ENCODE results near the gene PVALB.

The PVALB gene

GRCh38 chr22:36828815-36829214 lies 12.0 kb upstream of the PVALB start:
- DNase-seq (ENCODE audit: low read depth, low spot score): no peak
- no peak overlapping the region for H3K4me3 ChIP-seq (ENCODE audit: low read depth, low read length)
- in situ Hi-C loops (cut with HindIII; ENCODE audit: low sequenced_read_pairs): no loop called here
- no peak for TF ChIP-seq CTCF (IDR thresholded peaks at IDR 0.05; ENCODE audit: low read depth, low read length)

- no peak overlapping the region for H3K4me3 ChIP-seq (ENCODE audit: low read depth, low read length)
- DNase-seq (ENCODE audit: low read depth, low spot score): no peak
- in situ Hi-C loops (cut with HindIII; ENCODE audit: low sequenced_read_pairs): no loop called here
- no peak for TF ChIP-seq CTCF (IDR thresholded peaks at IDR 0.05; ENCODE audit: low read depth, low read length)
Observed at GRCh38 chr22:36826262-36826661, 9.4 kb upstream of the PVALB start.

- no peak overlapping the region for H3K4me3 ChIP-seq (ENCODE audit: low read depth, low read length)
- DNase-seq (ENCODE audit: low read depth, low spot score): no peak
- in situ Hi-C loops (cut with HindIII; ENCODE audit: low sequenced_read_pairs): no loop called here
- TF ChIP-seq CTCF (IDR thresholded peaks at IDR 0.05; ENCODE audit: low read depth, low read length): no peak
Observed at GRCh38 chr22:36824655-36825054, 7.8 kb upstream of the PVALB start.

GRCh38 chr22:36823186-36823839 lies 6.5 kb upstream of the PVALB start:
- no peak overlapping the region for H3K4me3 ChIP-seq (ENCODE audit: low read depth, low read length)
- no peak for DNase-seq (ENCODE audit: low read depth, low spot score)
- TF ChIP-seq CTCF (IDR thresholded peaks at IDR 0.05; ENCODE audit: low read depth, low read length): no peak
- in situ Hi-C loops (cut with HindIII; ENCODE audit: low sequenced_read_pairs): no loop called here

- no peak for TF ChIP-seq CTCF (IDR thresholded peaks at IDR 0.05; ENCODE audit: low read depth, low read length)
- in situ Hi-C loops (cut with HindIII; ENCODE audit: low sequenced_read_pairs): no loop called here
- no peak overlapping the region for H3K4me3 ChIP-seq (ENCODE audit: low read depth, low read length)
- no peak for DNase-seq (ENCODE audit: low read depth, low spot score)
Observed at GRCh38 chr22:36822581-36822980, 5.7 kb upstream of the PVALB start.

GRCh38 chr22:36819112-36819511 lies 2.3 kb upstream of the PVALB start:
- in situ Hi-C loops (cut with HindIII; ENCODE audit: low sequenced_read_pairs): no loop called here
- no peak overlapping the region for H3K4me3 ChIP-seq (ENCODE audit: low read depth, low read length)
- no peak for DNase-seq (ENCODE audit: low read depth, low spot score)
- no peak for TF ChIP-seq CTCF (IDR thresholded peaks at IDR 0.05; ENCODE audit: low read depth, low read length)
